ENCODE results near the gene ID2. TPM values are rescaled to one million over a fixed set of nuclear protein-coding genes. Genes with fewer than 3 reads are reported as not detected.

ID2 gene
- total RNA-seq, 2 experiments from 2014 or later, result 238 to 242 TPM

GRCh38 chr2:8648441-8649213 is 33.2 kb upstream of the ID2 start:
- ATAC-seq (ENCODE audit: poor library complexity) (no peak), DNase-seq (no peak)
- ChIA-PET CTCF (no interaction called here), POLR2A (no interaction called here)
- Histone ChIP-seq H3K4me1 (ENCODE audit: insufficient read depth, low read length) (peaks cover 8% of the 10 kb centered on the region), H3K36me3 (ENCODE audit: insufficient read depth, low read length) (no peaks in the 10 kb centered on the region), H3K27me3 (ENCODE audit: control insufficient read depth in 1 of 2, insufficient read depth in 2 of 2, low read length in 2 of 2) (no peaks in the 10 kb centered on the region), H3K9me3 (ENCODE audit: control insufficient read depth in 1 of 2, insufficient read depth in 1 of 2, low read length in 2 of 2) (peaks cover 0 to 22% of the 10 kb centered on the region in 2 experiments), H3K4me3 (ENCODE audit: low read length) (no peak overlapping the region), H3K27ac (ENCODE audit: low read depth in 1 of 2, low read length in 2 of 2) (no peak overlapping the region)
- Mint-ChIP-seq H3K27me3 (no peaks in the 10 kb centered on the region), H3K4me3 (no peak overlapping the region), H3K4me1 (ENCODE audit: low read depth) (no peaks in the 10 kb centered on the region), H3K36me3 (ENCODE audit: low read depth) (no peaks in the 10 kb centered on the region), H3K9me3 (no peaks in the 10 kb centered on the region), H3K27ac (no peak overlapping the region)
- intact Hi-C loops (cut with DNase I, micrococcal nuclease), result no loop called here
- TF ChIP-seq, protein P1, sequence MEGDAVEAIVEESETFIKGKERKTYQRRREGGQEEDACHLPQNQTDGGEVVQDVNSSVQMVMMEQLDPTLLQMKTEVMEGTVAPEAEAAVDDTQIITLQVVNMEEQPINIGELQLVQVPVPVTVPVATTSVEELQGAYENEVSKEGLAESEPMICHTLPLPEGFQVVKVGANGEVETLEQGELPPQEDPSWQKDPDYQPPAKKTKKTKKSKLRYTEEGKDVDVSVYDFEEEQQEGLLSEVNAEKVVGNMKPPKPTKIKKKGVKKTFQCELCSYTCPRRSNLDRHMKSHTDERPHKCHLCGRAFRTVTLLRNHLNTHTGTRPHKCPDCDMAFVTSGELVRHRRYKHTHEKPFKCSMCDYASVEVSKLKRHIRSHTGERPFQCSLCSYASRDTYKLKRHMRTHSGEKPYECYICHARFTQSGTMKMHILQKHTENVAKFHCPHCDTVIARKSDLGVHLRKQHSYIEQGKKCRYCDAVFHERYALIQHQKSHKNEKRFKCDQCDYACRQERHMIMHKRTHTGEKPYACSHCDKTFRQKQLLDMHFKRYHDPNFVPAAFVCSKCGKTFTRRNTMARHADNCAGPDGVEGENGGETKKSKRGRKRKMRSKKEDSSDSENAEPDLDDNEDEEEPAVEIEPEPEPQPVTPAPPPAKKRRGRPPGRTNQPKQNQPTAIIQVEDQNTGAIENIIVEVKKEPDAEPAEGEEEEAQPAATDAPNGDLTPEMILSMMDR (IDR thresholded peaks at IDR 0.05), result no peak

DNA sequence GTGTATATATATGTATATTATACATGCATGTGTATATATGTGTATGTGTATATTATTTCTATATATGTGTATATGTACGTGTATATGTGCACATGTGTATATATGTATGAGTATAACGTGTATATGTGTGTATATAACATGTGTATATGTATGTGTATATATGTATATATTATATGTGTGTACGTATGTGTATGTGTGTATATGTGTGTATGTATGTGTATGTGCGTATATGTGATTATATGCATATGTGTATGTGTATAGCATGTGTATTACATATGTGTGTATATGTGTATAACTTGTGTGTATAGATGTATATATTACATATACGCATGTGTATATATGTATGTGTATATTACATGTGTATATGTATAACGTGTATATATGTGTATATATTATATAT is 32.1 kb upstream of the ID2 start:
- TF ChIP-seq, protein P1 (IDR thresholded peaks at IDR 0.05), result no peak
- intact Hi-C loops (cut with DNase I, micrococcal nuclease), result no loop called here
- H3K27me3 Mint-ChIP-seq, result no peaks in the 10 kb centered on the region
- H3K27me3 ChIP-seq (ENCODE audit: control insufficient read depth in 1 of 2, insufficient read depth in 2 of 2, low read length in 2 of 2), result no peaks in the 10 kb centered on the region
- H3K36me3 ChIP-seq (ENCODE audit: insufficient read depth, low read length), result no peaks in the 10 kb centered on the region
- no peaks in the 10 kb centered on the region for H3K4me1 Mint-ChIP-seq (ENCODE audit: low read depth)
- H3K4me3 ChIP-seq (ENCODE audit: low read length), result no peak overlapping the region
- CTCF ChIA-PET, result no interaction called here
- H3K9me3 ChIP-seq (ENCODE audit: control insufficient read depth in 1 of 2, insufficient read depth in 1 of 2, low read length in 2 of 2), result peaks cover 0 to 20% of the 10 kb centered on the region in 2 experiments
- H3K27ac Mint-ChIP-seq, result no peak overlapping the region
- no peak overlapping the region for H3K27ac ChIP-seq (ENCODE audit: low read depth in 1 of 2, low read length in 2 of 2)
- H3K4me1 ChIP-seq (ENCODE audit: insufficient read depth, low read length), result peaks cover 4% of the 10 kb centered on the region
- DNase-seq (no peak), ATAC-seq (ENCODE audit: poor library complexity) (no peak)
- POLR2A ChIA-PET, result no interaction called here
- H3K36me3 Mint-ChIP-seq (ENCODE audit: low read depth), result no peaks in the 10 kb centered on the region
- no peak overlapping the region for H3K4me3 Mint-ChIP-seq
- H3K9me3 Mint-ChIP-seq, result no peaks in the 10 kb centered on the region

GRCh38 chr2:8650256-8650655 is 31.6 kb upstream of the ID2 start:
- no peak overlapping the region for H3K27ac Mint-ChIP-seq
- intact Hi-C loops (cut with DNase I, micrococcal nuclease), result no loop called here
- H3K4me3 ChIP-seq (ENCODE audit: low read length), result no peak overlapping the region
- ChIA-PET CTCF (no interaction called here), POLR2A (no interaction called here)
- no peaks in the 10 kb centered on the region for H3K9me3 Mint-ChIP-seq
- no peaks in the 10 kb centered on the region for H3K36me3 Mint-ChIP-seq (ENCODE audit: low read depth)
- peaks cover 0 to 14% of the 10 kb centered on the region in 2 experiments for H3K9me3 ChIP-seq (ENCODE audit: control insufficient read depth in 1 of 2, insufficient read depth in 1 of 2, low read length in 2 of 2)
- H3K27me3 ChIP-seq (ENCODE audit: control insufficient read depth in 1 of 2, insufficient read depth in 2 of 2, low read length in 2 of 2), result no peaks in the 10 kb centered on the region
- no peaks in the 10 kb centered on the region for H3K36me3 ChIP-seq (ENCODE audit: insufficient read depth, low read length)
- H3K27ac ChIP-seq (ENCODE audit: low read depth in 1 of 2, low read length in 2 of 2), result no peak overlapping the region
- no peaks in the 10 kb centered on the region for H3K4me1 Mint-ChIP-seq (ENCODE audit: low read depth)
- H3K27me3 Mint-ChIP-seq, result no peaks in the 10 kb centered on the region
- no peak for DNase-seq
- no peak overlapping the region for H3K4me3 Mint-ChIP-seq
- no peak for ATAC-seq (ENCODE audit: poor library complexity)
- TF ChIP-seq, protein P1 (IDR thresholded peaks at IDR 0.05), result no peak
- H3K4me1 ChIP-seq (ENCODE audit: insufficient read depth, low read length), result no peaks in the 10 kb centered on the region
